HepG2 (cell line): ENCODE results near the gene NLRC3. TPM values are rescaled to one million over a fixed set of nuclear protein-coding genes. Genes with fewer than 3 reads are reported as not detected.

Experiments
- ARID2 ChIP-seq: sonication (generic); formaldehyde crosslinking; IDR thresholded peaks from 2 replicates; pipeline ENCODE4 v1.8.1; 2022; ENCODE audit warnings: mild to moderate bottlenecking, missing genetic modification reagents, borderline replicate concordance
- ASH2L ChIP-seq: fragments of 300-600, 200-600 bp; sonication (generic); IDR thresholded peaks from 2 replicates; pipeline ENCODE4 v1.7.0; 2017; ENCODE audit warnings: low read depth, mild to moderate bottlenecking, moderate library complexity, mixed read lengths, low read length; ENCODE audit not compliant: insufficient read length
- BCL3 ChIP-seq: sonication (generic); formaldehyde crosslinking; IDR thresholded peaks from 2 replicates; pipeline ENCODE4 v1.5.1; 2020; ENCODE audit warnings: mild to moderate bottlenecking, missing genetic modification reagents, moderate library complexity
- BRF2 ChIP-seq: sonication (generic); formaldehyde crosslinking; IDR thresholded peaks from 2 replicates; pipeline ENCODE4 v1.8.1; 2022; ENCODE audit warnings: mild to moderate bottlenecking, missing genetic modification reagents
- HHEX ChIP-seq: IDR thresholded peaks from 2 replicates; pipeline ENCODE4 v1.6.1; 2016; ENCODE audit warnings: control low read depth
- KDM5B ChIP-seq: sonication (generic); formaldehyde crosslinking; IDR thresholded peaks from 2 replicates; pipeline ENCODE4 v1.4.0; 2020; ENCODE audit warnings: missing genetic modification reagents, mild to moderate bottlenecking, borderline replicate concordance
- MYNN ChIP-seq: sonication (generic); formaldehyde crosslinking; IDR thresholded peaks from 2 replicates; pipeline ENCODE4 v1.4.0; 2020; ENCODE audit warnings: mild to moderate bottlenecking, low read depth, missing genetic modification reagents
- PAF1 ChIP-seq: IDR thresholded peaks from 2 replicates; pipeline ENCODE4 v1.6.1; 2016; ENCODE audit warnings: missing genetic modification reagents, missing compliant biosample characterization
- PCBP2 ChIP-seq: fragments of 200-400 bp; formaldehyde crosslinking; optimal IDR thresholded peaks from 2 replicates; pipeline ENCODE3; 2018; ENCODE audit warnings: low read length, low read depth; ENCODE audit not compliant: poor library complexity, severe bottlenecking
- TBP ChIP-seq: sonication (generic); formaldehyde crosslinking; IDR thresholded peaks from 2 replicates; pipeline ENCODE4 v1.5.0; 2020; ENCODE audit warnings: missing genetic modification reagents
- TFDP1 ChIP-seq: IDR thresholded peaks from 2 replicates; pipeline ENCODE4 v1.6.1; 2016; ENCODE audit warnings: missing compliant biosample characterization, missing genetic modification reagents, borderline replicate concordance
- TFE3 ChIP-seq: IDR thresholded peaks from 2 replicates; pipeline ENCODE4 v1.6.1; 2016
- XRCC5 ChIP-seq: fragments of 200-400 bp; formaldehyde crosslinking; optimal IDR thresholded peaks from 2 replicates; pipeline ENCODE3; 2017; ENCODE audit warnings: mild to moderate bottlenecking, low read length
- ZNF18 ChIP-seq: sonication (generic); formaldehyde crosslinking; IDR thresholded peaks from 2 replicates; pipeline ENCODE4 v1.8.0; 2022; ENCODE audit warnings: mild to moderate bottlenecking, missing genetic modification reagents; ENCODE audit not compliant: insufficient replicate concordance
- ZNF235 ChIP-seq: sonication (generic); formaldehyde crosslinking; IDR thresholded peaks from 2 replicates; pipeline ENCODE4 v1.8.1; 2023; ENCODE audit warnings: mild to moderate bottlenecking, missing genetic modification reagents, borderline replicate concordance
- ZNF460 ChIP-seq: sonication (generic); formaldehyde crosslinking; IDR thresholded peaks from 2 replicates; pipeline ENCODE4 v1.5.1; 2020; ENCODE audit warnings: missing genetic modification reagents, mild to moderate bottlenecking, borderline replicate concordance
- ZNF484 ChIP-seq: sonication (generic); formaldehyde crosslinking; IDR thresholded peaks from 2 replicates; pipeline ENCODE4 v1.5.1; 2020; ENCODE audit warnings: mild to moderate bottlenecking, low read depth, missing genetic modification reagents, borderline replicate concordance
- ZNF639 ChIP-seq: conservative IDR thresholded peaks from 2 replicates; pipeline ENCODE4 v1.6.1; 2018; ENCODE audit warnings: missing genetic modification reagents
- ZNF670 ChIP-seq: sonication (generic); formaldehyde crosslinking; IDR thresholded peaks from 2 replicates; pipeline ENCODE4 v1.8.0; 2022; ENCODE audit warnings: mild to moderate bottlenecking, missing genetic modification reagents, borderline replicate concordance
- ZNF724P ChIP-seq: sonication (generic); formaldehyde crosslinking; IDR thresholded peaks from 2 replicates; pipeline ENCODE4 v1.8.0; 2022; ENCODE audit warnings: missing genetic modification reagents, borderline replicate concordance
- polyA plus RNA-seq, 8 experiments: library from polyadenylated mRNA; depleted of rRNA in 3 of 8; stranded (reverse) in 7 of 8; unstranded in 1 of 8; fragments of >200 nt; fragmentation: Illumina TruSeq in 4 of 8; extraction: Trizol in 4 of 8; gene quantifications; 2 replicates each; pipeline versions ENCODE4 v1.2.1 to v1.2.3, GENCODE V29; 2011 to 2016; ENCODE audit warnings: low read depth in 4 of 8, missing spikeins in 1 of 8, mixed read lengths in 1 of 8; ENCODE audit not compliant: insufficient read depth in 1 of 8
- total RNA-seq, 5 experiments: library from RNA; depleted of rRNA; stranded (reverse); fragments of >200 nt; fragmentation: Illumina TruSeq; extraction: Trizol; gene quantifications; 2 replicates each; pipeline ENCODE4 v1.2.3, GENCODE V29; 2016; ENCODE audit warnings: low read depth in 1 of 5

The NLRC3 gene
- total and polyA plus RNA-seq, 2 of the 13 experiments (the other 11 are each of a cell fraction or from before 2014, with no cell fraction given), result not detected

GRCh38 chr16:3611146-3611975 is 34.2 kb upstream of the NLRC3 start, which contains the start of gene SLX4 (continued):
- no peak for TF ChIP-seq BCL3 (CRISPR knock-in tag)
- no peak for TF ChIP-seq PCBP2
- TF ChIP-seq ASH2L, result peak; percentile 46
- no peak for TF ChIP-seq ZNF484 (CRISPR knock-in tag)
- peak; percentile 13 for TF ChIP-seq XRCC5
- TF ChIP-seq ZNF670 (CRISPR knock-in tag), result no peak
- no peak for TF ChIP-seq BRF2
- TF ChIP-seq PAF1 (CRISPR knock-in tag), result no peak
- no peak for TF ChIP-seq ZNF18 (CRISPR knock-in tag)
- no peak for TF ChIP-seq TBP
- no peak; the same call in 1 of the 2 replicates for TF ChIP-seq ZNF460 (CRISPR knock-in tag)
- TF ChIP-seq HHEX (CRISPR knock-in tag), result no peak
- TF ChIP-seq ZNF639, result peak; percentile 68
- no peak for TF ChIP-seq MYNN (CRISPR knock-in tag)
- TF ChIP-seq TFE3, result no peak; the same call in 1 of the 2 replicates
- TF ChIP-seq ARID2 (CRISPR knock-in tag), result no peak
- TF ChIP-seq KDM5B (CRISPR knock-in tag), result peak; percentile 66; the same call in 1 of the 2 replicates
- peak; percentile 16; the same call in 1 of the 2 replicates for TF ChIP-seq ZNF724P (CRISPR knock-in tag)
- TF ChIP-seq ZNF235 (CRISPR knock-in tag), result no peak
- TF ChIP-seq TFDP1 (CRISPR knock-in tag), result peak; percentile 73; the same call in 1 of the 2 replicates
